Measurements from ENCODE around the gene CYP19A1. TPM values are rescaled to one million over a fixed set of nuclear protein-coding genes. Genes with fewer than 3 reads are reported as not detected.

CYP19A1 gene
- total RNA-seq, 1 experiment from 2014 or later: not detected

- ATAC-seq: no peak
- no peak for DNase-seq (ENCODE audit: low read depth, low spot score)
- Histone ChIP-seq H3K27me3 (ENCODE audit: control insufficient read depth, insufficient read depth, low read length) (no peaks in the 10 kb centered on the region; the same call in 1 of the 2 replicates), H3K27ac (ENCODE audit: low read length) (no peak overlapping the region), H3K9me3 (ENCODE audit: control insufficient read depth, insufficient read depth, low read depth, low read length) (no peaks in the 10 kb centered on the region), H3K4me3 (ENCODE audit: low read depth in 2 of 2, low read length in 2 of 2) (no peak overlapping the region), H3K36me3 (ENCODE audit: control insufficient read depth, insufficient read depth, low read length) (no peaks in the 10 kb centered on the region), H3K4me1 (ENCODE audit: control insufficient read depth, insufficient read depth, low read length) (no peaks in the 10 kb centered on the region)
- intact Hi-C loops (cut with micrococcal nuclease; ENCODE audit: unreplicated experiment): no loop called here
- CTCF ChIA-PET: no interaction called here
- BruUV-seq (replicated peaks): no TSS peak
- in situ Hi-C loops (cut with HindIII; ENCODE audit: low pct_unique_long_range_greater_than_20kb, low sequenced_read_pairs): no loop called here
- POLR2A ChIA-PET: no interaction called here
- TF ChIP-seq, protein P1, sequence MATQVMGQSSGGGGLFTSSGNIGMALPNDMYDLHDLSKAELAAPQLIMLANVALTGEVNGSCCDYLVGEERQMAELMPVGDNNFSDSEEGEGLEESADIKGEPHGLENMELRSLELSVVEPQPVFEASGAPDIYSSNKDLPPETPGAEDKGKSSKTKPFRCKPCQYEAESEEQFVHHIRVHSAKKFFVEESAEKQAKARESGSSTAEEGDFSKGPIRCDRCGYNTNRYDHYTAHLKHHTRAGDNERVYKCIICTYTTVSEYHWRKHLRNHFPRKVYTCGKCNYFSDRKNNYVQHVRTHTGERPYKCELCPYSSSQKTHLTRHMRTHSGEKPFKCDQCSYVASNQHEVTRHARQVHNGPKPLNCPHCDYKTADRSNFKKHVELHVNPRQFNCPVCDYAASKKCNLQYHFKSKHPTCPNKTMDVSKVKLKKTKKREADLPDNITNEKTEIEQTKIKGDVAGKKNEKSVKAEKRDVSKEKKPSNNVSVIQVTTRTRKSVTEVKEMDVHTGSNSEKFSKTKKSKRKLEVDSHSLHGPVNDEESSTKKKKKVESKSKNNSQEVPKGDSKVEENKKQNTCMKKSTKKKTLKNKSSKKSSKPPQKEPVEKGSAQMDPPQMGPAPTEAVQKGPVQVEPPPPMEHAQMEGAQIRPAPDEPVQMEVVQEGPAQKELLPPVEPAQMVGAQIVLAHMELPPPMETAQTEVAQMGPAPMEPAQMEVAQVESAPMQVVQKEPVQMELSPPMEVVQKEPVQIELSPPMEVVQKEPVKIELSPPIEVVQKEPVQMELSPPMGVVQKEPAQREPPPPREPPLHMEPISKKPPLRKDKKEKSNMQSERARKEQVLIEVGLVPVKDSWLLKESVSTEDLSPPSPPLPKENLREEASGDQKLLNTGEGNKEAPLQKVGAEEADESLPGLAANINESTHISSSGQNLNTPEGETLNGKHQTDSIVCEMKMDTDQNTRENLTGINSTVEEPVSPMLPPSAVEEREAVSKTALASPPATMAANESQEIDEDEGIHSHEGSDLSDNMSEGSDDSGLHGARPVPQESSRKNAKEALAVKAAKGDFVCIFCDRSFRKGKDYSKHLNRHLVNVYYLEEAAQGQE (IDR thresholded peaks at IDR 0.05; ENCODE audit: insufficient read depth in 1 of 2, low read depth in 2 of 2, low read length in 1 of 2): no peak
- TF ChIP-seq POLR2AphosphoS5 (IDR thresholded peaks at IDR 0.05; ENCODE audit: low read depth, low read length) (no peak), SIN3A (IDR thresholded peaks at IDR 0.05; ENCODE audit: borderline replicate concordance, insufficient read depth, low read depth, low read length) (no peak), TCF7L2 (IDR thresholded peaks at IDR 0.05; ENCODE audit: low read depth, low read length) (no peak), CTCF (IDR thresholded peaks at IDR 0.05) (no peak)
These were observed 142.9 kb downstream of the CYP19A1 start for GRCh38 chr15:51195459-51195858.

GRCh38 chr15:51193979-51194378 lies 144.4 kb downstream of the CYP19A1 start:
- intact Hi-C loops (cut with micrococcal nuclease; ENCODE audit: unreplicated experiment): no loop called here
- TF ChIP-seq SIN3A (IDR thresholded peaks at IDR 0.05; ENCODE audit: borderline replicate concordance, insufficient read depth, low read depth, low read length) (no peak), CTCF (IDR thresholded peaks at IDR 0.05) (no peak), TCF7L2 (IDR thresholded peaks at IDR 0.05; ENCODE audit: low read depth, low read length) (no peak), POLR2AphosphoS5 (IDR thresholded peaks at IDR 0.05; ENCODE audit: low read depth, low read length) (no peak)
- TF ChIP-seq, protein P1 (IDR thresholded peaks at IDR 0.05; ENCODE audit: insufficient read depth in 1 of 2, low read depth in 2 of 2, low read length in 1 of 2): no peak

More at GRCh38 chr15:51193979-51194378, 144.4 kb downstream of the CYP19A1 start:
- ChIA-PET POLR2A (interaction anchor here (0.6 kb wide), 1 partner anchor 355 kb away, joined by 3 read pairs; no protein-coding TSS in a partner anchor), CTCF (no interaction called here)
- BruUV-seq (replicated peaks): no TSS peak
- no peak overlapping the region for H3K27ac ChIP-seq (ENCODE audit: low read length)
- H3K4me3 ChIP-seq (ENCODE audit: low read depth in 2 of 2, low read length in 2 of 2): no peak overlapping the region
- ATAC-seq (no peak), DNase-seq (ENCODE audit: low read depth, low spot score) (no peak)
- H3K9me3 ChIP-seq (ENCODE audit: control insufficient read depth, insufficient read depth, low read depth, low read length): no peaks in the 10 kb centered on the region
- no peaks in the 10 kb centered on the region for H3K36me3 ChIP-seq (ENCODE audit: control insufficient read depth, insufficient read depth, low read length)
- in situ Hi-C loops (cut with HindIII; ENCODE audit: low pct_unique_long_range_greater_than_20kb, low sequenced_read_pairs): no loop called here
- H3K27me3 ChIP-seq (ENCODE audit: control insufficient read depth, insufficient read depth, low read length): no peaks in the 10 kb centered on the region
- no peaks in the 10 kb centered on the region for H3K4me1 ChIP-seq (ENCODE audit: control insufficient read depth, insufficient read depth, low read length)
